HG02852 (cell line): ENCODE results near the gene CBFA2T2.

Experiments used
- ATAC-seq: cut with Tn5 transposase; IDR thresholded peaks from one replicate; pipeline ENCODE4 v1.9.1; 2021; ENCODE audit warnings: mild to moderate bottlenecking, moderate library complexity; ENCODE audit not compliant: unreplicated experiment

Gene CBFA2T2

DNA sequence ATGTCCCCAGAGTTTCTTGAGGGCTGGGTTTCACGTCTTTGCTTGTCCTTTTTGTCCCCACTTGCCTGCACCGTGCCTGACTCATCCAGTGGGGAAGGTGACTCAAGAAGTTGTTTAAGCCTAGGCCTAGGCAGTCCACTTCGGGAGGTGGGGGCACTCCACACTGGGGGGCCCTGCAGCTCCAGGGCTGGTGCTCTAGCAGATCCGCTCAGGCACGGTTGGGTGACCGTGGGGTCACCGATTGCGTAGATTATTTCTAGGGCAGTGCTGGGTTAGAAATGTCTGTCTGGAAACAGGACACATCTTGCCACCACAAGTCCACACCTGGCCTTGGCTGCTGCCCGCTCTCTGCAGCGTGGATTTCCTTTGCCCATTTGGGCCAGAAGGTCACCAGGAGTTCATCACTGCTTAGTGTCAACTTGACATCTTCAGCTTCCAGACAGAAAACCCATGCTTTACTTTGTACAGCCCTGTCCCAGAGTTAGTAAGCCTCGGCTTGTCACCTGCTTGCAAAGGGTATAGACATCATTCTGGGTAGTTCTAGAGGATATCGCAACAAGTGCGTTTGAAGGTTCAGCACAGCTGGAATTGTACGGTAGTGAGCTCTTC lies 158.6 kb downstream of the CBFA2T2 start:
- ATAC-seq: no peak

DNA sequence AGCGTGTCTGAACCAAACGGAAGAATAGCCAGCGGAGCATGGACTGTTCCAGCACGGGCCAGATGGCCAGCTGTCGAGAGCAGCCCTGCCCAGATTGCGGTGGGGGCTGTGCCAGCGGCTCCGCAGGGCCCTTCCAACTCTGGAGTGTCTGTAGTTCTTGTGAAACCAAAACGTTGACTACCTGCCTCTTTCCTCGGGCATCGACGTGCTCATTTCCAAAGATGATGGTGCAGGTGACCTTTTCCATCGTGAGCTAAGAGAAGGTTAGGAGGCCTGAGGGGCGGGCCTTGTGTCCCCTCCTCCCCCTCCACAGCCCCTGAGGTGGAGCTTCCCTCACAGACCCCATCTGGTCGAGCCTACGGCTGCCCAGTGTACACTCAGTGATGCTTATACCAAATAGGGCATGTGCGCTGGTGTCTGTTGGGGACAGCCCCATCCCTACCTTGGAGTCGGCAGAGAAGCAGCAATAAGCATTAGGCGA lies 159.3 kb downstream of the CBFA2T2 start:
- no peak for ATAC-seq

DNA sequence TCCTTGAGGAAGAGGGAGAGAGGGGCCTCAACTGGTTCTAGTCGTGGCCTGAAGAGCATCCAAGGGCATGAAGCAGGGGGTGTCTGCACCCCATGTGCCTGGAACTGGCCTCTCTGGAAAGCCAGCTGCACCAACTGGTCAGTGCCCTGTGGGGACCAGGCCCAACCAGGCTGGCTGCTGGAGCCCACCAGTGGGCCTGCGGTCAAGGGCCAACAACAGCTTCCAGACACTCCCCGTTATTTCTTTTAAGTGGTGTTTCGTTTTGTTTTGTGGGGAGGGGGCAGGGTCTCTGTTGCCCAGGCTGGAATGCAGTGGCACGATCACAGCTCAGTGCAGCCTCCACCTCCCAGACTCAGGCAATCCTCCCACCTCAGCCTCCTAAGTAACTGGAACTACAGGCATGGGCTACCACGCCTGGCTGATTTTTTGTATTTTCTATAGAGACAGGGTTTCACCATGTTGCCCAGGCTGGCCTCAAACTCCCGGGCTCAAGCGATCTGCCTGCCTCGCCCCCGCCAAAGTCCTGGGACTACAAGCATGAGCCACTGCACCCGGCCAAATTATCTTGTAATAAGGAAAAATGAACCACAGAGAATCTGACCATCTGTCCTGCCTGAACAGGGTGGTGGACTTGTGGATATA lies 160.3 kb downstream of the CBFA2T2 start:
- ATAC-seq: no peak

DNA sequence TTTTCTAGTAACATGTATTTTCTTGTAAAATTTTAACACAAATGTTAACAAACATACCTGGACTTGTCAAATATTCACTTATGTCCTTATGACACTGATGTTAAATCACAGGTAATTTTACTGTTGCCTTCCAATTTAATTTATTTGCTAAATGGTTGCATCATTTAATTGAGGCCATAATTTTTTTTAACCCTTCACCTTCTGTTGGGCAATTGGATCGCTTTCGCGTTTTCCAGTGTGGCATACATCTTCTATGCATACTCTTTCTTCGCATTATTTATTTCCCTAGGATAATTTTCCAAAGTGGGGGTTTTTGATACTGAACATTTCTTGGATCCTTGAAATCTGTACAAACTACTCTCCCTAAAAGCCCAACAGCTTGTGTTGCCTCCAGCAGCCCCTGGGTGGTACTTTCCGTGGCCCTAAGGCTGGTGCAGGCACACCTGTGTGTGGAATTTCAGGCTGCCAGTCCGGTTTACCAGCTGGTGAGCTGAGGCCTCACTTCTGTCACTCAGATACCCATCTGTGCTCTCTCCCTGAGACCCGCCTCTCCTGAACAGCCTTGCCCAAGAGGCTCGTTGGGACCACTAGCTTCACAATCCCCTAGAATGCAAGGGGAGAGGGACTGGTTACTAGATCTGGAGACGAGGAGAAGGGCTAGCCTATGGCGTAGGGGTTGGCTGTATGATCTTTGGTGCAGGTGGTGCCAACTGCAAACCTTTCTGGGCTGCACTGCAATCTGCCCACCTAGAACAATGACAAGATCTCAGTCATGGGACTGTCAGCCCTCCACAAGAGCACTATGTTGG lies 161.1 kb downstream of the CBFA2T2 start:
- ATAC-seq: no peak

DNA sequence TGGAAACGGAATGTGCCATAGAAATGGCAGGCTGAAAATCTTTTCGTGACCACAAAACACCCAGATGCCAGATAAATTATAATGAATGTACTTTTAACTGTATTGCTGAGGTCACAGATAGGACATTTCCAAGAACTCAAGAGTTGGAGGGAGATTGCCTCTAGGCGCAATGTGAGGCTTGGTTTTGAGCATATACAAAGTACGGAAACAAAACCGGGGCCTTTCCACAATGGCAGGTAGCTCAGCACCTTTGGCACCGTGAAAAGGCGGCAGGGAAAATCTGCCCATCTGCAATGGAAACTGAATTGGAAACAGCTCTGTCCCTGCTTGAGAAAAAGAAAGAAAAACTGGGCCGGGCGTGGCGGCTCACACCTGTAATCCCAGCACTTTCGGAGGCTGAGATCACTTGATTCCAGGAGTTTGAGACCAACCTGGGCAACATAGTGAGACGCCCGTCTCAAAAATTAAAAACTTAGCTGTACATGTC lies 161.7 kb downstream of the CBFA2T2 start:
- no peak for ATAC-seq

DNA sequence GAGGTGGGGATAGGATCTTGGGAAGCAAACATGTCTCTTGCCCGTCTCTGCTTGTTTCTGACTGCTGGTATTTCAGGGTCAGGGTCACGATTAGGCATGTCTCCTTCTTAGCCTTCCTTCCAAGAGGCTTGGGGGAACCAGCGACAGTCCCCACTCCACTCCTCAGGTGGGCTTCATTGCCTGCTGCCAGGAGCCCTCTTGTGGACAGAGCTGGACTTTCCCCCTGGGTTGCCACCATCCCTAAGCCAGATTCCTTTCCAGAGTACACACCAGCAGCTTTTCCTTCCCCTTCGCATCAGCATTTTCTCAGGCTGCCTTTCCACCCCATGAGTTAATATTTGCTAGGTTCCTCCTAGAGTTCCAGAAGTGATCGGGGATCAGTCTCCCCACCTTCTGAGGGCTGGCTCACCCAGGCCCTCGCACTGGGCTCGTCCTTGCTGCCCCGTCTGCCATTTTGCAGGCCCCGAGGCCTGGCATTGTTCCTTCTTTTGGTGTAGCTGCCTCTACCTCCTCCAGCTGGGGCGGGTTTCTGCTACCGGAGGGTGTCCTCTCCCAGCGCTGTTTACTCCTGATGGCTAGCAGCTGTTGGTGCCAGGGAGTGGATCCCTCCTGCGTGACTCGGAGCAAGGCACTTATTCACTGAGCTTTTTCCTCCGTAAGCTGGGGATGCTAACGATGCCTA lies 163.5 kb downstream of the CBFA2T2 start:
- no peak for ATAC-seq

DNA sequence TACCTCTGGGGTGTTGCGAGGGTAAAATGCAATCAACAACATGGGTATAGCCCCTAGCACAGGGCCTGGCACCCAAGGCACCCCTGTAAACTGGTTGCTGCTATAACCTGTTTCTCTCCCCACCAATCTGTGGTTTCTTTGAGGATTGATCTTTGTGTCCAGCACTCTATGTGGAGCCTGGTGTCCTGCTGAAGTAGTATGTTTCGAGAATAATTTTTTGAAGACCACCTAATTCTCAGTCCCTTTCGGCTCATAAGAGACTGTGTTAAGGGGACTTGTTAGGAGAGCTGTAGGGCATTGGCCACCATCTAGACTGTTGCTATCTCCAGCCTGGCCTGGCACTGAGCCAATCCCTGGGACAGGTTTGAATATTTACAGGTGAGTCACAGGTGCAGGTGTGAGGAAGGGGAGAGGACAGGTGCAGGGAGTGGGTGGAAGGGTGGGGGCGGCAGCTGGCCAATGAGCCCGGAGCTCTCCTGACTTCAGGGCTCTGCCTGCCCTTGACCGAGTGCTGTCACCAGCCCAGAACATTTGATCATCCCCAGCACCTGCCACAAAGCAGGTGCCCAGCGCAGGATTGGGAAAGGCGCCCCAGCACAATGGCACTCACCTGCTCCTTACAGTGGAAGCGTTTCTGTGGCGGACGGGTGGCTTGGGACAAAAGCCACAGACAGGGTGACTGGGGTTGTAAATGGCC lies 164.2 kb downstream of the CBFA2T2 start:
- ATAC-seq: no peak

DNA sequence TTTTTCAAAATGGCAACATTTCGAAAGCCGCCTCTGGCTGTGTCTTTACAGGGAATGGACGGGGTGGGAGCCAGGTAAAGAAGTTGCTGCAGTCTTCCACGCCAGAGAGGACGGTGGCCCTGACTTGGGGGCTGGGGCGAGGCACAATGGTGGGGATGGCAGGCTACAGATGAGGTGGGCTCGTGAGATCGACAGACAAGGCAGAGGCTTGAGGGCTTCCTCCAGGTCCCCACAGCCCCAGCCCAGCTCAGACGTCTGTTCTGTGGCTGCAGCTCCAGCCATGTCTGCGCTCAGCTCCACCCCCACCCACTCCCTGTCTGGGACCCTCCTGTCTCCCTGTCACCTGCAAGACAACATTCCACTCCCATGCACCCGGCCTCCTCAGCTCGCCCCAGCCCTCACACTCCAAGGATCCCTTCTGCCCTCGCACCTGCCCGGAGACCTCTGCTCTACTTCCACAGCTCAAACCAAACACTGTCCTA lies 164.8 kb downstream of the CBFA2T2 start:
- ATAC-seq: no peak

DNA sequence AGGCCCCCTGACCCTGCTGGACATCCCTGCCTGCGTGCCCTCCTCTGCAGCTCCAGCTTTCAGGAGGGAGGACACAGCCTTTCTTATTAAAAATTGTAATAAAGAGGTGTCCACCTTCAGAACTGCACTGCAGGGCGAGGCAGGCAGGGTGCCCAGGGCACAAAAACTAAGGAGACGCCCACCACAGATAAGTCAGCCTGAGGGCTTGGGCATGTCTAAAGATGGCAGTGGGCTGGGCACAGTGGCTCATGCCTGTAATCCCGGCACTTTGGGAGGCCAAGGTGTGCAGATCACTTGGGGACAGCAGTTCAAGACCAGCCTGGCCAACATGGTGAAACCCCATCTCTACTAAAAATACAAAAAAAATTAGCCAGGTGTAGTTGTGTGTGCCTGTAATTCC lies 165.3 kb downstream of the CBFA2T2 start:
- ATAC-seq: no peak

DNA sequence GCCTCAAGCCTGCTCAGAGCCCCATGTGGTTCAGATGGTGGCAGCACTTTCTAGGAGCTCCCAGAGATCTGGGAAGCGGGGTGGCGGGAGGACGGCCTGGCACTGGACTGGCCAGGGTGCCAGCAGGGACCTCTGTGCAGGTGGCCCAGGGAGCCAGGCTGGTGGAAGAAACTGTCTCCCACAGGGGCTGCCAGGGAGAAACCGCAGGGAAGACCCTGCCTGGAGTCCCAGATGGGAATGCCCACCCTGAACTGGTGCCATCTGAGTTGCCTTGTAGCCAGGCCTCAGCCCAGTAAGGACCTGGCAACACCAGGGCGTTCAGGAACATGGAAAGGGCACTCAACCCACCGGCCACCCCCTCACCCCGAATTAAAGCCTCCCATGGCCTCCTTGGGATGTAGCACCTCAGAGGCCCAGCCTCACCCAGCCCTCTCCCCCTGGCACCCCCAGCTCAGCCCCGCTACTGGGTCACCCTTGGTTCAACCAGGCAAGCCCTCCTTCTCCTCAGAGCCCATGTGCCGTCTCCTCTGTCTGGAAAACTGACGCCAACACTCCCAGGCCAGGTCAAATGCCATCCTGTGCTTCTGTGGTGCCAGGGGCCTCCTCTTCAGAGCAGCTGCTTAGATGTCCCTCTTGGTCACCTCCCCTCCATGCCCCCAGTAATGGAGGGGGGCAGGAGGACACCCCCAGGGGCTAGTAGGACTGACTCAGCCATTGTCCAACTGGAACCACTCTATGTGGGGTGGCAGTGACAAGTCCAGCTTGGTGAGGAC lies 166.3 kb downstream of the CBFA2T2 start:
- ATAC-seq: no peak

DNA sequence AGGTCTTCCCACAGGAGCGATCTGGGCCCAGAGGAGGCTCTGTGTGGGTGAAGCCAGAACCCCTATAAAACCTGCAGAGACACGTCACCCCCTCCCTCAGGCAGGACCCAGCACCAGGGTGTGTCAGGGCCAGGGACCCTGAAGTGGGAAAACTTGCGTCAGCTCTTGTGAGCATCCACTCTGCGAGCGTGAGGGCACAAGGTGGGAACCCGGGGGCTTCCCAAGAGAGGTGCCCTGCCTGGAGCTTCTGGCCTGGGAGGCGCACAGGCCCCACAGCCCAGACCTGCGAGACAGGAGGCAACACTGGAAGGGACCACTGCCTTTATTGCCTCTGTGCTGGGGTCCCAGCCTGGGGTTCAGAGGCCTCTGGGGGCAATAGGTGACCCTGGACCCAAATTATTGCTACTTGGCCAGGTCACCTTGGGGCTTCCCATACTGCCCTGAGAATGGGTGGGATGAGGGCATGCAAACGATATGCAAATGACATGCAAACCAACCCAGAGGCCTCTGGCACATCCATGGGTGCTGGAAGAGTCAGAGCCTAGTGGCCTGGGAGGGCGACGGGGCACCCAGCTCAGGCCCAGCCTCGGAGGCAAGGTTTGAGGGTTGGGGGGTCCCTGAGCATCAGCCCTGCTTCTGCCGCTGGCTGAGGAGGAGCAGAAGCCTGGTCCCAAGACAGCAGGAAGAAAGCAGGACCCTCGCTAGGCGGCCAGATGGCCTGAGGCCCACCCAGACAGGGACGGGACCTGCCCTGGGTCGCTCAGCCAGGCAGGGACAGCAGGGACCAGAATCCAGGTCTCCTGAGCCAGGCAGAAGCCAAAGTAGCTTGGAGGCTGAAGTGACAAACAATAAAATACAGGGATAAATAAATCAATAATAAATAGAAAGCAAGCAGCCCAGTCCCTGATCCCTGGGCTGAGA lies 167.1 kb downstream of the CBFA2T2 start:
- no peak for ATAC-seq

DNA sequence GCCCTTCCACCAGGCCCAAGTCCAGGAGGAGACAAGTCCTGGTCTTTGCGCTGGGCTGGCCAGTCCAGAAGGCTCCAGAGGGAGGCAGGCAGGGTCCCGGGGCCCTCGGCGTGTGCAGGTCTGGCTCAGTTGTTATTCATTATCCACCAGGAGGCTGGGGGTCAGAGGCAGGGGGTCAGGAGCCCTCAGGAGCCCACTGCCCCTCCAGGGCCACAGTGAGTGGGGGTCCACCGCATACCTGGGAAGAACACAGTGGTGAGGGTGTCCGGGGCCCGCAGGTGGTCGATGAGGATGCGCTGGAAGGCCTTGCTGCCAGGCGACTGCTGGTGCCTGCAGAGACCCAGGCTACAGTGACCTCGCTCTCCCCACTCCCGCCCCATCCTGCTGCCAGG lies 167.8 kb downstream of the CBFA2T2 start:
- ATAC-seq: no peak

DNA sequence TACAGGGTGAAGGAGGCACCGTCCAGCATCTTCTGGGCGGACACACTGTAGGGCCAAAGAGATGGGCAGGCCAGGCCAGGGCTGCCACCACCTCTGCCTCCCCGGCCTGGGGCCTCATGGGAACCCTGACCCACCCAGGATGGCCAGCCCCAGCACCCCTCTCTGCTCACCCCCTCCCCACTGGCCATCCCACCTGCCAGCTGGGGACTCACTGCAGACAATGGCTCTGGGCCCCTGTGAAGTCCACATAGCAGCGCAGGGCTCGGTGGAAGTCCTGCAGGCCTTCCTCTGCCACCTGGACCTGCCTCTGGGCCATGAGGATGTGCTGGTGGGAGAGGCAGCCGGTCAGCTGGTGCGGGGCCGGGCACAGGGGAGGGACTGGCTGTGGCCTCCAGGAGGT lies 168.6 kb downstream of the CBFA2T2 start:
- ATAC-seq: no peak

DNA sequence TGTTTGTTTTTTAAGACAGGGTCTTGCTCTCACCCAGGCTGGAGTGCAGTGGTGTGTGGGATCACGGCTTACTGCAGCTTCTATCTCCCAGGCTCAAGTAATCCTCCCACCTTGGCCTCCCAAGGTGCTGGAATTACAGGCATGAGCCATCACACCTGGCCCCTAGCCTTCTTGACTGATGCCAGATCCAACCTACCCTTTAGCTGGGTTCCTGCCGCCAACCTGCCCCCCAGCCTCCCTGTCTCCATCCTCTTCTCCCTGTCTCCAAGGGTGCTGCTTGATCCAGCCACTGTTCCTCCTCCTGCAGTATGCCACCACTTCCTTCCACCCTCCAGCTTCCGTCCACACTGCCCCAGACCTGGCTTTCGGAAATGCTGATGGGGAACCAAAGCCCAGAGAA lies 169.0 kb downstream of the CBFA2T2 start:
- no peak for ATAC-seq

DNA sequence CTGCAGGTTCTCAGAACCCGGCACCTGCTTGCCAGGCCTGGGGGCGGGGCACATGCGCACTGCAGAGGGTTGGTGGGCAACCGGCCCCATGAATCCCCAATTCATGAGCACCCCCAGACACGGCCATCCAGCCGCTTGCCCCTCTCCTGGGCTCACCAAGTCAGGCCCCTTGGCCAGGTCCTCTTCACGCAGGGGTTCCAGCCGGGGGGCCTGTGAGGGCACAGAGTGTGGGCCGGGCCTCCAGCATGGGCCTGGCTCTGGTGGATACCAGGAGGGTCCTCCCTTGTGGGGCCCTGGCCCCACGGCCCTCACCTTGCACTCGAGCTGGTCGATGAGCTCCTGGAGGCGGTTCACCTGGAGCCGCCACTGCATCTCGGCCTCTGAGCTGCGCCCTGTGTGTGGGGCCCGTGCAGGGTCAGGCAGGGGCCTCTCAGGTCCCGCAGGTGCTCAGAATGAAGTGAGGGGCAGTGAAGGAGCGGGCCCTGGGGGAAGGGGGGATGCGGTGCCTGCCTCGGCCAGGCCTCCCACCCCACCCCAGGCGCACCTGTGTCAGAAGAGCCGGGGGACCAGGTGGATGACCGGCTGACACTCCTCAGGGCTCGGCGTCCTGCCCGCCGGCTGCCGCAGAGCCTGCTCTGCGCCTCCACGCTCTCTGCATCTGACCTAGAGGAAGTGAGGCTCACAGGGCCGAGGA lies 169.6 kb downstream of the CBFA2T2 start:
- no peak for ATAC-seq

DNA sequence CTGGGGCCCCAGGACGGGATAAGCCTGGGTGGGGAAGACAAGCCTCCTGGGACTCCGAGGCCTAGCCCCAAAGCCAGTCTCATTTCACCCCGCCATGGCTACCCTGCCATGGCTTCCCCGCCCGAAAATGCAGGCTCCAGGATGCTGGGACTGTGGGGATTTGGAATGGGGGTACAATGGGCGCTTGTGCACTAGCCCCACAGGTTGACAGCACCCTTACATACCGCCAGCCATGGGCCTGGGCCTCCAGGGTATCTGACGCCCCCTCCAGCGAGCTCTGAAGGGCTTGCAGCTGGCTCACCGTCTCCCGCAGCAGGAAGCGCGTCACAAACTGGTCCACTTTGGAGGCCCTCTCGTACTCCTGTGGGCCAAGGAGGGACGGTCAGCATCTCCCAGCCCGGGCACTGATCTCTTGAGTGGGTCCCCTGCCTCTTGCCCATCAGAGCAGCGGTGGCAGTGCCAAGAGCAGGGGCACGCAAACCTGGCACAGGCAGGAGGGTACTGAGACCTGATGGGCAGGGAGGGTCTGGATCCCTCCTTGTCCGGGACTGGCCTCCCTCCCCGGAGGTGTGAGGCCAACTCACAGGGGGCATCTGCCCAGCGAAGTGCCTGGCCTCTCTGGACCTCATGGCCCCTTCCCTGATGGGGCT lies 170.3 kb downstream of the CBFA2T2 start:
- ATAC-seq: no peak

DNA sequence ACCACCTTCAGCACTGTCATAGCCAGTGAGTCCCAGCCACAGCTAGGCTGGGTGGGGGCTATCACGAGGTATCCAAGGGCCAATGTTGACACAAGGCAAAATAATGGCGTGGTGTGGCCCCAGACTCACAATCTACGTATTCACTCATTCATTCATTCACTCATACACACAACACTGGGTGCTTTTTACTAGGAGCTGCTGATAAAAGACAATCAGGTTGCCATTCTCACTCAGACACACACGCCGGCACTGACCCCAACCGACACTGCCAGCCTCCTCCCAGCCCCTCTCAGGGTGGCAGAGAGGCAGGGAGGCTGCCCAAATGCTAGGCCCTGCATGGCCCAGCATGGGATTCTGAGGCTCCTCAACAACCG lies 170.8 kb downstream of the CBFA2T2 start:
- no peak for ATAC-seq

DNA sequence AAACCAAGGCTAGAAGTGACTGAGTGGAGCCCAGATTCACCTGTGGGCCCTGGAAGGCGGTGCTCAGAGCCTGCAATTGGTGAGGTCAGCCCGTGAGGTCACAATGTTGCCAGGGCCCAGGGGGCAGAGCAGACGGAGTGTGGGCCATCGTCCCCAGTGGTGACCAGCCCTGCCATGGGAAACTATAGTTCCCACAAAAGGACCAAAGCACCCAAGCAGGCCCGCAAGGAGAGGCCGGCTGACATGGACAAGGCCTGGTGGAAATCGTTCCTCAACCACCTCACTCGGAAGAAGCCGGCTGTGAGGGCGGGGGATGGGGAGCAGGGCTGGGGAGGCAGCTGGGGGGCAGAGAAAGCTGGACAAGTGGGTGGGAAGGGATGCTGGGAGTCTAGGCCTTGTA lies 172.3 kb downstream of the CBFA2T2 start, which contains the start of gene C20orf144:
TSS of gene C20orf144 (plus strand) at position 156 of the 400 bp plus-strand sequence. CDS start at position 175, 19 bp downstream.
- ATAC-seq: no peak
